Urinary bladder (tissue), 4 donors: ENCODE measurements around the gene UNC119. TPM values are rescaled to one million over a fixed set of nuclear protein-coding genes. Genes with fewer than 3 reads are reported as not detected.

Experiments
- DNase-seq: peaks from one replicate; pipeline ENCODE4 v3.0.0-alpha.2; 2015; ENCODE audit errors: extremely low spot score
- H3K27ac ChIP-seq: one replicate; pipeline ENCODE4 v1.5.1; 2013; ENCODE audit warnings: low read depth, mild to moderate bottlenecking, moderate library complexity
- H3K36me3 ChIP-seq: one replicate; pipeline ENCODE4 v1.6.1; 2013; ENCODE audit warnings: mild to moderate bottlenecking, moderate library complexity; ENCODE audit not compliant: insufficient read depth
- H3K4me1 ChIP-seq: one replicate; pipeline ENCODE4 v1.6.1; 2013; ENCODE audit warnings: mild to moderate bottlenecking, moderate library complexity; ENCODE audit not compliant: insufficient read depth
- H3K4me3 ChIP-seq: one replicate; pipeline ENCODE4 v1.5.1; 2013; ENCODE audit warnings: low read depth, low read length
- WGBS: extraction: QIAGEN DNeasy Blood & Tissue Kit; methylation state at CpG from one replicate; pipeline ENCODE4 v1.1.7; 2013; 5-methylcytosine and 5-hydroxymethylcytosine counted together
- polyA plus RNA-seq: library from polyadenylated mRNA; stranded (reverse); fragments of 200-250 nt; gene quantifications from one replicate; pipeline ENCODE4 v1.2.3, GENCODE V29; 2013
- total RNA-seq: library from RNA; depleted of rRNA; stranded (reverse); fragments of >200 nt; gene quantifications from one replicate; pipeline ENCODE4 v1.2.3, GENCODE V29; 2014
- donor health status: healthy with polysubstance abuse.
- donor health status: healthy.

Gene UNC119
- total and polyA plus RNA-seq, 2 donors: 15.2 to 24.4 TPM

- no peak for DNase-seq
- WGBS: 67% methylated on average over 9 of the region's 9 CpGs
- Histone ChIP-seq H3K36me3 (no peaks in the 10 kb centered on the region), H3K4me1 (no peaks in the 10 kb centered on the region), H3K4me3 (no peak overlapping the region), H3K27ac (no peak overlapping the region)
Measured at GRCh38 chr17:28499684-28500357, 52.6 kb downstream of the UNC119 start.

- Histone ChIP-seq H3K36me3 (no peaks in the 10 kb centered on the region), H3K4me3 (no peak overlapping the region), H3K27ac (no peak overlapping the region), H3K4me1 (no peaks in the 10 kb centered on the region)
- 53% methylated on average over 9 of the region's 9 CpGs for WGBS
- no peak for DNase-seq
Measured at GRCh38 chr17:28499364-28499664, 53.1 kb downstream of the UNC119 start.

- H3K4me3 ChIP-seq: no peak overlapping the region
- H3K36me3 ChIP-seq: no peaks in the 10 kb centered on the region
- no peak for DNase-seq
- H3K4me1 ChIP-seq: no peaks in the 10 kb centered on the region
- 48% methylated on average over 12 of the region's 12 CpGs for WGBS
- no peak overlapping the region for H3K27ac ChIP-seq
Measured at GRCh38 chr17:28498652-28499363, 53.6 kb downstream of the UNC119 start.

GRCh38 chr17:28497931-28498330, 54.5 kb downstream of the UNC119 start:
- Histone ChIP-seq H3K27ac (no peak overlapping the region), H3K4me1 (no peaks in the 10 kb centered on the region), H3K36me3 (no peaks in the 10 kb centered on the region), H3K4me3 (no peak overlapping the region)
- DNase-seq: no peak
- WGBS: 42% methylated on average over 9 of the region's 9 CpGs

Other genes starting within 250 kb of the UNC119 start
- 62.7 TPM for gene TMEM97, start 233.4 kb downstream of the UNC119 start, total RNA-seq
- 16.8 TPM for gene TMEM97, start 233.4 kb downstream of the UNC119 start, polyA plus RNA-seq
- 57.4 TPM for gene IFT20, start 217.2 kb downstream of the UNC119 start, total RNA-seq
- gene IFT20, start 217.2 kb downstream of the UNC119 start, polyA plus RNA-seq: 45.4 TPM
- 20.4 TPM for gene TNFAIP1, start 216.9 kb downstream of the UNC119 start, total RNA-seq
- gene TNFAIP1, start 216.9 kb downstream of the UNC119 start, polyA plus RNA-seq: 27.2 TPM
- gene POLDIP2, start 195.1 kb downstream of the UNC119 start, total RNA-seq: 35.1 TPM
- gene POLDIP2, start 195.1 kb downstream of the UNC119 start, polyA plus RNA-seq: 79.6 TPM
- not detected for gene SEBOX, start 187.4 kb downstream of the UNC119 start, total RNA-seq
- gene SEBOX, start 187.4 kb downstream of the UNC119 start, polyA plus RNA-seq: not detected
- 1.1 TPM for gene VTN, start 182.3 kb downstream of the UNC119 start, total RNA-seq
- 7.4 TPM for gene VTN, start 182.3 kb downstream of the UNC119 start, polyA plus RNA-seq
- 10.2 TPM for gene SARM1, start 180.9 kb downstream of the UNC119 start, total RNA-seq
- 16.6 TPM for gene SARM1, start 180.9 kb downstream of the UNC119 start, polyA plus RNA-seq
- 11.2 TPM for gene SLC46A1, start 146.4 kb downstream of the UNC119 start, total RNA-seq
- 7.4 TPM for gene SLC46A1, start 146.4 kb downstream of the UNC119 start, polyA plus RNA-seq
- gene SLC13A2, start 79.0 kb downstream of the UNC119 start, total RNA-seq: not detected
- gene SLC13A2, start 79.0 kb downstream of the UNC119 start, polyA plus RNA-seq: 0.03 TPM
- 0.11 TPM for gene FOXN1, start 46.3 kb downstream of the UNC119 start, total RNA-seq
- gene FOXN1, start 46.3 kb downstream of the UNC119 start, polyA plus RNA-seq: 0.13 TPM
- 21.1 TPM for gene PIGS, start 18.9 kb upstream of the UNC119 start, total RNA-seq
- 64.4 TPM for gene PIGS, start 18.9 kb upstream of the UNC119 start, polyA plus RNA-seq
- 9.6 TPM for gene ALDOC, start 24.3 kb upstream of the UNC119 start, total RNA-seq
- gene ALDOC, start 24.3 kb upstream of the UNC119 start, polyA plus RNA-seq: 34.2 TPM
- 17.9 TPM for gene SPAG5, start 46.4 kb upstream of the UNC119 start, total RNA-seq
- 2.7 TPM for gene SPAG5, start 46.4 kb upstream of the UNC119 start, polyA plus RNA-seq
- 13.0 TPM for gene RSKR, start 61.6 kb upstream of the UNC119 start, total RNA-seq
- 2.4 TPM for gene RSKR, start 61.6 kb upstream of the UNC119 start, polyA plus RNA-seq
- 66.6 TPM for gene BLTP2, start 92.5 kb upstream of the UNC119 start, total RNA-seq
- gene BLTP2, start 92.5 kb upstream of the UNC119 start, polyA plus RNA-seq: 42.1 TPM
- gene SDF2, start 109.3 kb upstream of the UNC119 start, total RNA-seq: 35.8 TPM
- 73.1 TPM for gene SDF2, start 109.3 kb upstream of the UNC119 start, polyA plus RNA-seq
- 47.2 TPM for gene SUPT6H, start 109.6 kb upstream of the UNC119 start, total RNA-seq
- 42.1 TPM for gene SUPT6H, start 109.6 kb upstream of the UNC119 start, polyA plus RNA-seq
- gene PROCA1, start 159.3 kb upstream of the UNC119 start, total RNA-seq: 1.7 TPM
- gene PROCA1, start 159.3 kb upstream of the UNC119 start, polyA plus RNA-seq: 1.8 TPM
- gene RAB34, start 165.2 kb upstream of the UNC119 start, total RNA-seq: 63.7 TPM
- gene RAB34, start 165.2 kb upstream of the UNC119 start, polyA plus RNA-seq: 170 TPM
- 428 TPM for gene RPL23A, start 167.4 kb upstream of the UNC119 start, total RNA-seq
- 1,648 TPM for gene RPL23A, start 167.4 kb upstream of the UNC119 start, polyA plus RNA-seq
- 1.7 TPM for gene TLCD1, start 173.6 kb upstream of the UNC119 start, total RNA-seq
- 5.1 TPM for gene TLCD1, start 173.6 kb upstream of the UNC119 start, polyA plus RNA-seq
- 3.2 TPM for gene NEK8, start 176.2 kb upstream of the UNC119 start, total RNA-seq
- 2.1 TPM for gene NEK8, start 176.2 kb upstream of the UNC119 start, polyA plus RNA-seq
- 14.7 TPM for gene TRAF4, start 191.4 kb upstream of the UNC119 start, total RNA-seq
- gene TRAF4, start 191.4 kb upstream of the UNC119 start, polyA plus RNA-seq: 22.8 TPM